ENCODE measurements around the gene SULT2B1.

The SULT2B1 gene

GRCh38 chr19:48609571-48610108 lies 57.7 kb downstream of the SULT2B1 start:
- H4K12ac ChIP-seq (ENCODE audit: low read depth, low read length) = no peak overlapping the region
- no peak overlapping the region for H2BK5ac ChIP-seq (ENCODE audit: low read depth, low read length, poor library complexity)
- H3K4me3 ChIP-seq (ENCODE audit: low read depth, low read length) = no peak overlapping the region
- DNase-seq = no peak
- H3K27me3 ChIP-seq (ENCODE audit: insufficient read depth, low read length) = no peaks in the 10 kb centered on the region
- no peak overlapping the region for H2AFZ ChIP-seq (ENCODE audit: insufficient read depth, low read length, poor library complexity)
- H2BK120ac ChIP-seq (ENCODE audit: insufficient read depth, low read length, poor library complexity) = no peak overlapping the region
- H3K9ac ChIP-seq (ENCODE audit: low read length) = no peak overlapping the region
- no peak overlapping the region for H3K23ac ChIP-seq (ENCODE audit: low read length)
- no peak overlapping the region for H3K18ac ChIP-seq (ENCODE audit: low read length)
- H3K79me2 ChIP-seq (ENCODE audit: control insufficient read depth, insufficient read depth, low read length, poor library complexity) = no peaks in the 10 kb centered on the region
- H2AK5ac ChIP-seq (ENCODE audit: low read length) = no peak overlapping the region
- no peak overlapping the region for H3K4ac ChIP-seq (ENCODE audit: low read depth, low read length)
- H3K79me1 ChIP-seq (ENCODE audit: low read length) = no peaks in the 10 kb centered on the region
- WGBS (ENCODE audit: extremely low coverage, insufficient coverage, insufficient read length) = no CpG with 5 or more reads among the region's 20 CpGs
- H4K91ac ChIP-seq (ENCODE audit: low read depth, low read length) = no peak overlapping the region
- no peak overlapping the region for H3K27ac ChIP-seq (ENCODE audit: low read depth, low read length)
- H3K4me1 ChIP-seq (ENCODE audit: control insufficient read depth in 1 of 2, insufficient read depth in 2 of 2, low read length in 2 of 2) = no peaks in the 10 kb centered on the region
- no peak overlapping the region for H2BK12ac ChIP-seq (ENCODE audit: low read length)
- no peak overlapping the region for H3K4me2 ChIP-seq (ENCODE audit: low read length)
- H4K8ac ChIP-seq (ENCODE audit: low read depth, low read length) = no peak overlapping the region
- H3K14ac ChIP-seq (ENCODE audit: low read length) = no peak overlapping the region
- H3K36me3 ChIP-seq (ENCODE audit: control insufficient read depth in 1 of 2, insufficient read depth in 2 of 2, low read length in 2 of 2) = peaks cover 1 to 4% of the 10 kb centered on the region in 2 experiments
- H3K9me3 ChIP-seq (ENCODE audit: insufficient read depth, low read depth, low read length) = peaks cover 1% of the 10 kb centered on the region

- H3K18ac ChIP-seq (ENCODE audit: low read length) = no peak overlapping the region
- H3K27me3 ChIP-seq (ENCODE audit: insufficient read depth, low read length) = no peaks in the 10 kb centered on the region
- H3K9ac ChIP-seq (ENCODE audit: low read length) = no peak overlapping the region
- H3K36me3 ChIP-seq (ENCODE audit: control insufficient read depth in 1 of 2, insufficient read depth in 2 of 2, low read length in 2 of 2) = peaks cover 23 to 27% of the 10 kb centered on the region in 2 experiments
- no peak overlapping the region for H3K4me3 ChIP-seq (ENCODE audit: low read depth, low read length)
- no peak overlapping the region for H2AFZ ChIP-seq (ENCODE audit: insufficient read depth, low read length, poor library complexity)
- no peaks in the 10 kb centered on the region for H3K79me1 ChIP-seq (ENCODE audit: low read length)
- H4K8ac ChIP-seq (ENCODE audit: low read depth, low read length) = no peak overlapping the region
- H4K91ac ChIP-seq (ENCODE audit: low read depth, low read length) = no peak overlapping the region
- no peak overlapping the region for H2BK120ac ChIP-seq (ENCODE audit: insufficient read depth, low read length, poor library complexity)
- H3K9me3 ChIP-seq (ENCODE audit: insufficient read depth, low read depth, low read length) = peaks cover 3% of the 10 kb centered on the region
- no peak overlapping the region for H3K23ac ChIP-seq (ENCODE audit: low read length)
- no CpG with 5 or more reads among the region's 14 CpGs for WGBS (ENCODE audit: extremely low coverage, insufficient coverage, insufficient read length)
- H3K4me2 ChIP-seq (ENCODE audit: low read length) = no peak overlapping the region
- peaks cover under 1% of the 10 kb centered on the region for H3K79me2 ChIP-seq (ENCODE audit: control insufficient read depth, insufficient read depth, low read length, poor library complexity)
- no peak overlapping the region for H2BK5ac ChIP-seq (ENCODE audit: low read depth, low read length, poor library complexity)
- no peak overlapping the region for H3K4ac ChIP-seq (ENCODE audit: low read depth, low read length)
- no peak overlapping the region for H3K27ac ChIP-seq (ENCODE audit: low read depth, low read length)
- no peaks in the 10 kb centered on the region for H3K4me1 ChIP-seq (ENCODE audit: control insufficient read depth in 1 of 2, insufficient read depth in 2 of 2, low read length in 2 of 2)
- H4K12ac ChIP-seq (ENCODE audit: low read depth, low read length) = no peak overlapping the region
- H2BK12ac ChIP-seq (ENCODE audit: low read length) = no peak overlapping the region
- no peak for DNase-seq
- no peak overlapping the region for H2AK5ac ChIP-seq (ENCODE audit: low read length)
- H3K14ac ChIP-seq (ENCODE audit: low read length) = no peak overlapping the region
Measured at GRCh38 chr19:48611872-48612271, 59.9 kb downstream of the SULT2B1 start.

- no peak overlapping the region for H3K23ac ChIP-seq (ENCODE audit: low read length)
- no peaks in the 10 kb centered on the region for H3K79me1 ChIP-seq (ENCODE audit: low read length)
- H3K79me2 ChIP-seq (ENCODE audit: control insufficient read depth, insufficient read depth, low read length, poor library complexity) = peaks cover 9% of the 10 kb centered on the region
- H3K4ac ChIP-seq (ENCODE audit: low read depth, low read length) = no peak overlapping the region
- no peak overlapping the region for H2BK12ac ChIP-seq (ENCODE audit: low read length)
- H3K27ac ChIP-seq (ENCODE audit: low read depth, low read length) = no peak overlapping the region
- H2AK5ac ChIP-seq (ENCODE audit: low read length) = no peak overlapping the region
- no CpG with 5 or more reads among the region's 39 CpGs for WGBS (ENCODE audit: extremely low coverage, insufficient coverage, insufficient read length)
- peaks cover 3% of the 10 kb centered on the region for H3K9me3 ChIP-seq (ENCODE audit: insufficient read depth, low read depth, low read length)
- H2BK5ac ChIP-seq (ENCODE audit: low read depth, low read length, poor library complexity) = no peak overlapping the region
- no peak overlapping the region for H2AFZ ChIP-seq (ENCODE audit: insufficient read depth, low read length, poor library complexity)
- H3K27me3 ChIP-seq (ENCODE audit: insufficient read depth, low read length) = no peaks in the 10 kb centered on the region
- no peak overlapping the region for H2BK120ac ChIP-seq (ENCODE audit: insufficient read depth, low read length, poor library complexity)
- no peak overlapping the region for H3K18ac ChIP-seq (ENCODE audit: low read length)
- H4K12ac ChIP-seq (ENCODE audit: low read depth, low read length) = no peak overlapping the region
- H4K91ac ChIP-seq (ENCODE audit: low read depth, low read length) = no peak overlapping the region
- H3K4me2 ChIP-seq (ENCODE audit: low read length) = no peak overlapping the region
- H4K8ac ChIP-seq (ENCODE audit: low read depth, low read length) = no peak overlapping the region
- peaks cover 5 to 10% of the 10 kb centered on the region in 2 experiments for H3K4me1 ChIP-seq (ENCODE audit: control insufficient read depth in 1 of 2, insufficient read depth in 2 of 2, low read length in 2 of 2)
- no peak overlapping the region for H3K9ac ChIP-seq (ENCODE audit: low read length)
- peaks cover 34 to 37% of the 10 kb centered on the region in 2 experiments for H3K36me3 ChIP-seq (ENCODE audit: control insufficient read depth in 1 of 2, insufficient read depth in 2 of 2, low read length in 2 of 2)
- no peak for DNase-seq
- H3K14ac ChIP-seq (ENCODE audit: low read length) = no peak overlapping the region
- no peak overlapping the region for H3K4me3 ChIP-seq (ENCODE audit: low read depth, low read length)
Measured at GRCh38 chr19:48613024-48613851, 61.3 kb downstream of the SULT2B1 start.

- Histone ChIP-seq H4K8ac (ENCODE audit: low read depth, low read length) (no peak overlapping the region), H4K91ac (ENCODE audit: low read depth, low read length) (no peak overlapping the region), H3K4me1 (ENCODE audit: control insufficient read depth in 1 of 2, insufficient read depth in 2 of 2, low read length in 2 of 2) (peaks cover 5 to 10% of the 10 kb centered on the region in 2 experiments), H3K79me2 (ENCODE audit: control insufficient read depth, insufficient read depth, low read length, poor library complexity) (peaks cover 16% of the 10 kb centered on the region), H2BK12ac (ENCODE audit: low read length) (no peak overlapping the region), H2BK5ac (ENCODE audit: low read depth, low read length, poor library complexity) (no peak overlapping the region), H3K9me3 (ENCODE audit: insufficient read depth, low read depth, low read length) (peaks cover 3% of the 10 kb centered on the region), H3K9ac (ENCODE audit: low read length) (no peak overlapping the region), H3K14ac (ENCODE audit: low read length) (no peak overlapping the region), H3K23ac (ENCODE audit: low read length) (no peak overlapping the region), H4K12ac (ENCODE audit: low read depth, low read length) (no peak overlapping the region), H3K4me2 (ENCODE audit: low read length) (no peak overlapping the region), H3K27ac (ENCODE audit: low read depth, low read length) (peak overlapping the region; percentile 13), H3K4me3 (ENCODE audit: low read depth, low read length) (no peak overlapping the region), H3K36me3 (ENCODE audit: control insufficient read depth in 1 of 2, insufficient read depth in 2 of 2, low read length in 2 of 2) (peaks cover 34 to 37% of the 10 kb centered on the region in 2 experiments), H3K79me1 (ENCODE audit: low read length) (peaks cover 5% of the 10 kb centered on the region), H2BK120ac (ENCODE audit: insufficient read depth, low read length, poor library complexity) (no peak overlapping the region), H2AFZ (ENCODE audit: insufficient read depth, low read length, poor library complexity) (no peak overlapping the region), H3K18ac (ENCODE audit: low read length) (no peak overlapping the region), H3K27me3 (ENCODE audit: insufficient read depth, low read length) (no peaks in the 10 kb centered on the region), H2AK5ac (ENCODE audit: low read length) (no peak overlapping the region), H3K4ac (ENCODE audit: low read depth, low read length) (no peak overlapping the region)
- no peak for DNase-seq
- no CpG with 5 or more reads among the region's 13 CpGs for WGBS (ENCODE audit: extremely low coverage, insufficient coverage, insufficient read length)
Measured at GRCh38 chr19:48613852-48614435, 62.0 kb downstream of the SULT2B1 start.

All from trophoblast cell (in vitro differentiated cells and primary cell).